GM12878 (cell line): ENCODE results near the gene ABHD14A.

Source experiments
- BHLHE40 ChIP-seq, 2 experiments: fragments of 450-650 bp in 1 of 2; IDR thresholded peaks; 2 replicates each; pipeline ENCODE4 v1.6.1; 2011 to 2017; ENCODE audit warnings: low read depth in 2 of 2, borderline replicate concordance in 1 of 2, improper control_type of control experiment in 1 of 2, low read length in 1 of 2, mild to moderate bottlenecking in 1 of 2
- HCFC1 ChIP-seq: fragments of 150-350 bp; IDR thresholded peaks from 2 replicates; pipeline ENCODE4 v1.6.1; 2014; ENCODE audit warnings: low read length
- MLLT1 ChIP-seq: fragments of 450-650 bp; IDR thresholded peaks from 2 replicates; pipeline ENCODE4 v1.6.1; 2016; ENCODE audit warnings: mild to moderate bottlenecking
- RBBP5 ChIP-seq: fragments of 200-600 bp; sonication (generic); conservative IDR thresholded peaks from 2 replicates; pipeline ENCODE4 v1.6.1; 2016

DNA sequence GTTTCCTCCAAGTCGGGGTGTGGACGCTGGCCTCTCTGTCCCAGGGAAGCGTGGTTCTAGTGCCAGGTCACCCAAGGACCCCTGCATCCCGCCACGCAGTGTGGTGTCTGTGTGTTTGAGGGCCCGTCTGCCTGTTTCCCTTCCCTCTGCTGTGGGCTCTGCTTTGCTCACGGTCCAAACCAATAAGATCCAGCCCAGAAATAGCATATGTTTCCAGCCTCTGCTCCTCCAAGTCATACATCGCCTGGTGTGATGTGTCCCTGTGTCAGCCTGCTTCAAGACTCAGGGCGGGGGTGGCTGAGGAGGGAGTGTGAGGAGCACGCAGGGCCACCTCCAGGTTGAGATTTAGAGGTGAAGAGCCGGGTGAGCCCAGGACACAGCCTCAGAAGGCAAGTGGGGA lies 42.7 kb downstream of the ABHD14A start:
- TF ChIP-seq MLLT1, result no peak
- no peak for TF ChIP-seq HCFC1
- no peak for TF ChIP-seq BHLHE40 (IDR thresholded peaks at IDR 0.05; ENCODE audit: borderline replicate concordance in 1 of 2, low read depth in 2 of 2, low read length in 1 of 2)
- TF ChIP-seq RBBP5, result no peak
